ENCODE data around the gene MRPL36.

GRCh38 chr5:1803192-1803591, 3.6 kb upstream of the MRPL36 start:
- TF ChIP-seq CTCF (IDR thresholded peaks at IDR 0.05), result no peak
- no peak for TF ChIP-seq POLR2AphosphoS5 (IDR thresholded peaks at IDR 0.05)
